ENCODE results near the gene DNAH10.

DNAH10 gene

GRCh38 chr12:123949770-123950165 is 187.7 kb downstream of the DNAH10 start:
- no peak for DNase-seq

- no peak for DNase-seq
Observed at GRCh38 chr12:123950476-123951349, 188.6 kb downstream of the DNAH10 start.

- no peak for DNase-seq
Observed at GRCh38 chr12:123951467-123951866, 189.4 kb downstream of the DNAH10 start.

- DNase-seq, result no peak
Observed at GRCh38 chr12:123952037-123952436, 189.9 kb downstream of the DNAH10 start.

- no peak for DNase-seq
Observed at GRCh38 chr12:123954647-123955350, 192.7 kb downstream of the DNAH10 start.

GRCh38 chr12:123956249-123956648 is 194.1 kb downstream of the DNAH10 start:
- no peak for DNase-seq

GRCh38 chr12:123957196-123957595 is 195.1 kb downstream of the DNAH10 start:
- DNase-seq, result no peak

- no peak for DNase-seq
Observed at GRCh38 chr12:123958462-123958861, 196.4 kb downstream of the DNAH10 start.

- no peak for DNase-seq
Observed at GRCh38 chr12:123958876-123959275, 196.8 kb downstream of the DNAH10 start.

GRCh38 chr12:123960029-123960735 is 198.1 kb downstream of the DNAH10 start:
- DNase-seq, result no peak

- DNase-seq, result no peak
Observed at GRCh38 chr12:123960856-123961255, 198.8 kb downstream of the DNAH10 start.

GRCh38 chr12:123961585-123962345 is 199.7 kb downstream of the DNAH10 start:
- no peak for DNase-seq

- no peak for DNase-seq
Observed at GRCh38 chr12:123962513-123962912, 200.4 kb downstream of the DNAH10 start.

GRCh38 chr12:123963821-123964220 is 201.7 kb downstream of the DNAH10 start:
- no peak for DNase-seq

- no peak for DNase-seq
Observed at GRCh38 chr12:123965382-123965781, 203.3 kb downstream of the DNAH10 start.

- DNase-seq, result no peak
Observed at GRCh38 chr12:123966596-123966995, 204.5 kb downstream of the DNAH10 start.

GRCh38 chr12:123967121-123967586 is 205.1 kb downstream of the DNAH10 start:
- DNase-seq, result no peak

- no peak for DNase-seq
Observed at GRCh38 chr12:123971449-123971769, 209.3 kb downstream of the DNAH10 start.

GRCh38 chr12:123971770-123972456 is 209.8 kb downstream of the DNAH10 start:
- DNase-seq, result peak in 10 of 14 donors; percentile 20 to 62 (median 40)

GRCh38 chr12:123972457-123973401 is 210.6 kb downstream of the DNAH10 start, which contains the start of the genes CCDC92 and ZNF664:
Gene CCDC92 (minus strand): TSS chr12:123972831. CDS start chr12:123944305, 28,526 bp downstream.
Gene ZNF664 (plus strand): TSS chr12:123973215. CDS start chr12:124012145, 38,930 bp downstream.
- DNase-seq, result peak; percentile 34 to 93 (median 84)
